PFSK-1 (cell line): ENCODE data around the gene POSTN.

Source experiments
- FOXP2 ChIP-seq: optimal IDR thresholded peaks from 2 replicates; pipeline ENCODE3; 2011; ENCODE audit warnings: borderline replicate concordance, control low read depth, inconsistent platforms; ENCODE audit not compliant: insufficient read depth; ENCODE audit errors: extremely low read length, extremely low read depth
- POLR2AphosphoS5 ChIP-seq: IDR thresholded peaks from 2 replicates; pipeline ENCODE4 v1.6.1; 2012; ENCODE audit warnings: low read depth, mild to moderate bottlenecking, control low read depth, low read length, moderate library complexity
- REST ChIP-seq, 2 experiments: IDR thresholded peaks; 2 replicates each; pipeline versions ENCODE4 v1.6.1 to v1.8.0; 2011 to 2012; ENCODE audit warnings: low read depth in 2 of 2, low read length in 2 of 2, control low read depth in 1 of 2, inconsistent platforms in 1 of 2, mild to moderate bottlenecking in 1 of 2, moderate library complexity in 1 of 2; ENCODE audit not compliant: insufficient read depth in 1 of 2
- SIN3A ChIP-seq: IDR thresholded peaks from 2 replicates; pipeline ENCODE4 v1.6.1; 2012; ENCODE audit warnings: mild to moderate bottlenecking, low read length, moderate library complexity, borderline replicate concordance; ENCODE audit not compliant: insufficient read depth
- TAF1 ChIP-seq: IDR thresholded peaks from 2 replicates; pipeline ENCODE4 v1.6.1; 2012; ENCODE audit warnings: low read length, control low read depth, borderline replicate concordance; ENCODE audit not compliant: insufficient read depth

The POSTN gene

GRCh38 chr13:37608750-37609339, 10.3 kb upstream of the POSTN start:
- no peak for TF ChIP-seq POLR2AphosphoS5
- no peak for TF ChIP-seq REST (IDR thresholded peaks at IDR 0.05; ENCODE audit: insufficient read depth in 1 of 2, low read depth in 2 of 2, low read length in 2 of 2)
- TF ChIP-seq SIN3A = no peak
- no peak for TF ChIP-seq TAF1
- no peak for TF ChIP-seq FOXP2

GRCh38 chr13:37602733-37603381, 4.3 kb upstream of the POSTN start:
- no peak for TF ChIP-seq SIN3A
- TF ChIP-seq TAF1 = no peak
- no peak for TF ChIP-seq REST (IDR thresholded peaks at IDR 0.05; ENCODE audit: insufficient read depth in 1 of 2, low read depth in 2 of 2, low read length in 2 of 2)
- TF ChIP-seq FOXP2 = no peak
- TF ChIP-seq POLR2AphosphoS5 = no peak

- TF ChIP-seq REST (IDR thresholded peaks at IDR 0.05; ENCODE audit: insufficient read depth in 1 of 2, low read depth in 2 of 2, low read length in 2 of 2) (no peak), FOXP2 (no peak), TAF1 (no peak), SIN3A (no peak), POLR2AphosphoS5 (no peak)
These were observed 3.3 kb upstream of the POSTN start for GRCh38 chr13:37601648-37602440.

DNA sequence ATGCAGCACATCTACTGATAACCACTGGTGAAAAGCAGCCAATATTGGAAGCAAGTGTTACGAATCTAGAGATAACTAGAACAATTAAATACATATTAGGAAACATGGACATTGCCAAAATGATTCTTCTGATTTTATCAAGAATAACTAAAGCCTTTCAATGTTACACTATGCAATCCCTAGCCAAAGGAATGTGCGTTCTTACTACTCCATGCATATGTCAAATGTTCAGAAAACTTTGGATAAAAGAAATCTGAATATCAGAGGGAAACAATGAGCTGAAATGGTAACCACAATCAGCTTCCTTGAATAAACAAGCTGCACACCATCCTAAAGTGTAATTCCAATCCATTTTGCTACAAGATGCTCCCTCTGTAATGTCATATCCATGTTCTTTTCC, 951 bp upstream of the POSTN start:
- TF ChIP-seq POLR2AphosphoS5 (no peak), TAF1 (no peak), REST (IDR thresholded peaks at IDR 0.05; ENCODE audit: insufficient read depth in 1 of 2, low read depth in 2 of 2, low read length in 2 of 2) (no peak), FOXP2 (no peak), SIN3A (no peak)
